Measurements from ENCODE around the gene RHBDL1. TPM values are rescaled to one million over a fixed set of nuclear protein-coding genes. Genes with fewer than 3 reads are reported as not detected.

The RHBDL1 gene
- total and polyA plus RNA-seq, 9 of the 15 experiments (the other 6 are each of a cell fraction or from before 2014, with no cell fraction given), result 0.03 to 5.6 (median 1.3) TPM; not detected in 1

DNA sequence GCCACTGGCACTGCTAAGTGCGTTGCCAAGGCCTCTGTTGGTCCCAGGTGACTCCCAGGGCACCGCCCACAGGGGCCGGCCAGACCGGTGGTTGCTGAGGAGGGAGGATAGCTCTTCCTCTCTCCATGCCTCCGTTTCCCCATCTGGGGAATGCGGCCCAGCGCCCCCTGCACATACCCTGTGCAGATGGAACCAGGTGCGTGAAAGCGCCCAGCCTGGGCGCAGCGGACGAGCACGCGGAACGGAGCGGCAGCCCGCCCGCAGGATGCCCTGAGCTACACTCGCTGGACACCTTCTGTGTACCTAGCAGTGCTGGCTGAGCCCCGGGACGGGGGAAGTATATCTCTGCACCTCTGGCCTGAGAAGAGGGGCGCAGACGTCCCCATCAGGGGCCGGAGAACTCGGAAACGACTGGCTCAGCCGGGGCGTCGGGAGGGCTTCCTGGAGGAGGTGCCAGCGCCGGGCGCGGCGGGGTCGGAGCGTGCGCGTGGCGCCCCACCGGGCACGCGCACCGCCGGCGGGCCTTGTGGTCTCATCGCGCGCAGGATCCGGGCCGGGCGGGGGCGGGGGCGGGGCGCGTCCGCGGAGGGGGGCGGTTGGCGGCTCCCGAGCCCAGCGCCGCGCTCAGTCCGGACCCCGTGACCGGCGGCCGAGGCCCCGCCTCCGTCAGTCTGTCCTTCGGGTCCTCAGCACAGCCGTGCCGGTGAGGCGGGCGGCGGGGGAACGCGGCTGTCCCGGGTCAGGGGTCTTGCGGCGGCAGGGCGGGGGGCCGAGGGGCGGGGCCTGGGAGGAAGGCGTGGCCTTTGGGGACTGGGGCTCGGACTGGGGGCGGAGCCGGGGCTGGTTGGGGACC, 51.2 kb downstream of the RHBDL1 start, which contains the start of the genes CCDC78 and HAGHL (continued):
- TF ChIP-seq, protein P1, sequence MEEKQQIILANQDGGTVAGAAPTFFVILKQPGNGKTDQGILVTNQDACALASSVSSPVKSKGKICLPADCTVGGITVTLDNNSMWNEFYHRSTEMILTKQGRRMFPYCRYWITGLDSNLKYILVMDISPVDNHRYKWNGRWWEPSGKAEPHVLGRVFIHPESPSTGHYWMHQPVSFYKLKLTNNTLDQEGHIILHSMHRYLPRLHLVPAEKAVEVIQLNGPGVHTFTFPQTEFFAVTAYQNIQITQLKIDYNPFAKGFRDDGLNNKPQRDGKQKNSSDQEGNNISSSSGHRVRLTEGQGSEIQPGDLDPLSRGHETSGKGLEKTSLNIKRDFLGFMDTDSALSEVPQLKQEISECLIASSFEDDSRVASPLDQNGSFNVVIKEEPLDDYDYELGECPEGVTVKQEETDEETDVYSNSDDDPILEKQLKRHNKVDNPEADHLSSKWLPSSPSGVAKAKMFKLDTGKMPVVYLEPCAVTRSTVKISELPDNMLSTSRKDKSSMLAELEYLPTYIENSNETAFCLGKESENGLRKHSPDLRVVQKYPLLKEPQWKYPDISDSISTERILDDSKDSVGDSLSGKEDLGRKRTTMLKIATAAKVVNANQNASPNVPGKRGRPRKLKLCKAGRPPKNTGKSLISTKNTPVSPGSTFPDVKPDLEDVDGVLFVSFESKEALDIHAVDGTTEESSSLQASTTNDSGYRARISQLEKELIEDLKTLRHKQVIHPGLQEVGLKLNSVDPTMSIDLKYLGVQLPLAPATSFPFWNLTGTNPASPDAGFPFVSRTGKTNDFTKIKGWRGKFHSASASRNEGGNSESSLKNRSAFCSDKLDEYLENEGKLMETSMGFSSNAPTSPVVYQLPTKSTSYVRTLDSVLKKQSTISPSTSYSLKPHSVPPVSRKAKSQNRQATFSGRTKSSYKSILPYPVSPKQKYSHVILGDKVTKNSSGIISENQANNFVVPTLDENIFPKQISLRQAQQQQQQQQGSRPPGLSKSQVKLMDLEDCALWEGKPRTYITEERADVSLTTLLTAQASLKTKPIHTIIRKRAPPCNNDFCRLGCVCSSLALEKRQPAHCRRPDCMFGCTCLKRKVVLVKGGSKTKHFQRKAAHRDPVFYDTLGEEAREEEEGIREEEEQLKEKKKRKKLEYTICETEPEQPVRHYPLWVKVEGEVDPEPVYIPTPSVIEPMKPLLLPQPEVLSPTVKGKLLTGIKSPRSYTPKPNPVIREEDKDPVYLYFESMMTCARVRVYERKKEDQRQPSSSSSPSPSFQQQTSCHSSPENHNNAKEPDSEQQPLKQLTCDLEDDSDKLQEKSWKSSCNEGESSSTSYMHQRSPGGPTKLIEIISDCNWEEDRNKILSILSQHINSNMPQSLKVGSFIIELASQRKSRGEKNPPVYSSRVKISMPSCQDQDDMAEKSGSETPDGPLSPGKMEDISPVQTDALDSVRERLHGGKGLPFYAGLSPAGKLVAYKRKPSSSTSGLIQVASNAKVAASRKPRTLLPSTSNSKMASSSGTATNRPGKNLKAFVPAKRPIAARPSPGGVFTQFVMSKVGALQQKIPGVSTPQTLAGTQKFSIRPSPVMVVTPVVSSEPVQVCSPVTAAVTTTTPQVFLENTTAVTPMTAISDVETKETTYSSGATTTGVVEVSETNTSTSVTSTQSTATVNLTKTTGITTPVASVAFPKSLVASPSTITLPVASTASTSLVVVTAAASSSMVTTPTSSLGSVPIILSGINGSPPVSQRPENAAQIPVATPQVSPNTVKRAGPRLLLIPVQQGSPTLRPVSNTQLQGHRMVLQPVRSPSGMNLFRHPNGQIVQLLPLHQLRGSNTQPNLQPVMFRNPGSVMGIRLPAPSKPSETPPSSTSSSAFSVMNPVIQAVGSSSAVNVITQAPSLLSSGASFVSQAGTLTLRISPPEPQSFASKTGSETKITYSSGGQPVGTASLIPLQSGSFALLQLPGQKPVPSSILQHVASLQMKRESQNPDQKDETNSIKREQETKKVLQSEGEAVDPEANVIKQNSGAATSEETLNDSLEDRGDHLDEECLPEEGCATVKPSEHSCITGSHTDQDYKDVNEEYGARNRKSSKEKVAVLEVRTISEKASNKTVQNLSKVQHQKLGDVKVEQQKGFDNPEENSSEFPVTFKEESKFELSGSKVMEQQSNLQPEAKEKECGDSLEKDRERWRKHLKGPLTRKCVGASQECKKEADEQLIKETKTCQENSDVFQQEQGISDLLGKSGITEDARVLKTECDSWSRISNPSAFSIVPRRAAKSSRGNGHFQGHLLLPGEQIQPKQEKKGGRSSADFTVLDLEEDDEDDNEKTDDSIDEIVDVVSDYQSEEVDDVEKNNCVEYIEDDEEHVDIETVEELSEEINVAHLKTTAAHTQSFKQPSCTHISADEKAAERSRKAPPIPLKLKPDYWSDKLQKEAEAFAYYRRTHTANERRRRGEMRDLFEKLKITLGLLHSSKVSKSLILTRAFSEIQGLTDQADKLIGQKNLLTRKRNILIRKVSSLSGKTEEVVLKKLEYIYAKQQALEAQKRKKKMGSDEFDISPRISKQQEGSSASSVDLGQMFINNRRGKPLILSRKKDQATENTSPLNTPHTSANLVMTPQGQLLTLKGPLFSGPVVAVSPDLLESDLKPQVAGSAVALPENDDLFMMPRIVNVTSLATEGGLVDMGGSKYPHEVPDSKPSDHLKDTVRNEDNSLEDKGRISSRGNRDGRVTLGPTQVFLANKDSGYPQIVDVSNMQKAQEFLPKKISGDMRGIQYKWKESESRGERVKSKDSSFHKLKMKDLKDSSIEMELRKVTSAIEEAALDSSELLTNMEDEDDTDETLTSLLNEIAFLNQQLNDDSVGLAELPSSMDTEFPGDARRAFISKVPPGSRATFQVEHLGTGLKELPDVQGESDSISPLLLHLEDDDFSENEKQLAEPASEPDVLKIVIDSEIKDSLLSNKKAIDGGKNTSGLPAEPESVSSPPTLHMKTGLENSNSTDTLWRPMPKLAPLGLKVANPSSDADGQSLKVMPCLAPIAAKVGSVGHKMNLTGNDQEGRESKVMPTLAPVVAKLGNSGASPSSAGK (IDR thresholded peaks at IDR 0.05), result no peak
- no peak for TF ChIP-seq TEAD2 (tag; IDR thresholded peaks at IDR 0.05)
- peak; percentile 70; the same call in 1 of the 2 replicates for TF ChIP-seq BCOR (IDR thresholded peaks at IDR 0.05)
- no peak for TF ChIP-seq ZNF75A (CRISPR knock-in tag; IDR thresholded peaks at IDR 0.05)
- no peak for TF ChIP-seq U2AF1 (optimal IDR thresholded peaks at IDR 0.05; ENCODE audit: low read depth, low read length)
- TF ChIP-seq, protein P2, sequence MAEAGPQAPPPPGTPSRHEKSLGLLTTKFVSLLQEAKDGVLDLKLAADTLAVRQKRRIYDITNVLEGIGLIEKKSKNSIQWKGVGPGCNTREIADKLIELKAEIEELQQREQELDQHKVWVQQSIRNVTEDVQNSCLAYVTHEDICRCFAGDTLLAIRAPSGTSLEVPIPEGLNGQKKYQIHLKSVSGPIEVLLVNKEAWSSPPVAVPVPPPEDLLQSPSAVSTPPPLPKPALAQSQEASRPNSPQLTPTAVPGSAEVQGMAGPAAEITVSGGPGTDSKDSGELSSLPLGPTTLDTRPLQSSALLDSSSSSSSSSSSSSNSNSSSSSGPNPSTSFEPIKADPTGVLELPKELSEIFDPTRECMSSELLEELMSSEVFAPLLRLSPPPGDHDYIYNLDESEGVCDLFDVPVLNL (CRISPR knock-in tag; IDR thresholded peaks at IDR 0.05; ENCODE audit: low read depth), result no peak
- peak; percentile 58; the same call in 1 of the 2 replicates for TF ChIP-seq MYC (IDR thresholded peaks at IDR 0.05; ENCODE audit: low read depth, low read length)
- no peak for TF ChIP-seq MYC (CRISPR knock-in tag; IDR thresholded peaks at IDR 0.05; ENCODE audit: borderline replicate concordance, low read depth)
- TF ChIP-seq LCOR (CRISPR knock-in tag; IDR thresholded peaks at IDR 0.05), result no peak
- no peak for TF ChIP-seq TCF7 (IDR thresholded peaks at IDR 0.05; ENCODE audit: borderline replicate concordance)

All from K562 (cell line).